ENCODE data around the gene PPM1M. TPM values are rescaled to one million over a fixed set of nuclear protein-coding genes. Genes with fewer than 3 reads are reported as not detected.

Gene PPM1M
- total RNA-seq, 1 experiment from 2014 or later = 4.6 TPM

- DNase-seq (ENCODE audit: low read depth) = no peak
Observed at GRCh38 chr3:52230889-52231499, 14.6 kb upstream of the PPM1M start.

DNA sequence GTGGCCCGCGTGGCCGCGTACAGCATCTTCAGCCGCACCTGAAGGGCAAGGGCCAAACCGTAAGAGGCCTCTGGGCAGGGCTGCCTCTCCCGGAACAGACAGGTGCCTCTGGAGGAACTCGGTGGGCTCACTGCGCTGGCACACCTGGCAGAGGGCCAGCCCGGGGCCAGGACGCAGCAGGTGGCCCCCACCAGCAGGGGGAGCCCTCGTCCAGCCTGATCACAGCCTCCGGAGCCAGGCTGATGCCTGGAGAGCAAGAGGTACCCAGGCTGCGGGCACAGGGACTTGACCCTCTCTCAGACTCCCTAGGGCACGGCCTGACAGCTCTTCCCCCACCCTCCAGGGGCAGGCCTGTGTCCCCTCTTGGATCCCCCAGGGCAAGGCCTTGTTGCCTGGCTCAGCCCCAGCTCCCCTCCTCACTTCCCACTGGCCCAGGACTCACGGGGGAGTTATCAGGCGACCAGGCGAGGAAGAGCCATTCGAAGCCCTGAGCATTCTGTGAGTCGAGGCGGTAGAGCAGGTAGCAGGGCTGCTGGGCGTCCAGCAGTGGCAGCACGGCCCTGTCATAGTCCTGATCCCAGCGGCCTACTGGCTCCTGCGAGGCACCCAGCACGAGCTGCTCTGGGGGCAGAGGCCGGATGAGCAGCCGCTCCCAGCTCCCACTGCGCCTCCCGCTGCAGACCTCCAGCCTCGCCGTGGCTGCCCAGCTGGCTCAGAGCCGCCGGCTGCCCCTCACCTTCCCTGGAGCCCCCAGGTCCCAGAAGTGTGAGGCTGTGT lies 13.9 kb upstream of the PPM1M start:
- DNase-seq (ENCODE audit: low read depth) = peak; percentile 34

- DNase-seq (ENCODE audit: low read depth) = no peak
Observed at GRCh38 chr3:52232279-52233107, 13.1 kb upstream of the PPM1M start.

DNA sequence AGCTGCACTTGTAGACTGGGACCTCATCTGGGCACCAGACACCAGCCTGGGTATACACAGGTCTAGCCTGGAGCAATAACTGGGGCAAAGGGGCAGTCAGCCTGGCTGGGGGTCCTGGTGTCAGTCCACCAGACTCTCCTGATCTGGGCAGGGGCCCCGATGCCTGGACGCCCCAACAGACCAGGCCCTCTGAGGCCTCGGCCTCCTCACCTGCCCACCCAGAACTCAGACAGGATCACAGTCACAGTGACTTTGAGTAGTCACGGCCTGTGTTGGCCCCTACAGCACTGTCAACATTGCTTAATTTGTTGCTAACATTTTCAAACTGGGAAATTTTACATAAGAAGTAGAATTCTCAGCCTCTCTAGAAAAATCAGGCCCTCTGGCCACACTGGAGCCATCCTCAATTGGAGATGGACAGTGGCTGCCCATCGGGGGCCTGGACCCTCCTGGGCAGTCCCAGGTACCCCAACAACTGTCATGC lies 12.4 kb upstream of the PPM1M start:
- no peak for DNase-seq (ENCODE audit: low read depth)

GRCh38 chr3:52233968-52234367 lies 11.6 kb upstream of the PPM1M start:
- DNase-seq (ENCODE audit: low read depth) = no peak

- DNase-seq (ENCODE audit: low read depth) = no peak
Observed at GRCh38 chr3:52234516-52235447, 10.8 kb upstream of the PPM1M start.

DNA sequence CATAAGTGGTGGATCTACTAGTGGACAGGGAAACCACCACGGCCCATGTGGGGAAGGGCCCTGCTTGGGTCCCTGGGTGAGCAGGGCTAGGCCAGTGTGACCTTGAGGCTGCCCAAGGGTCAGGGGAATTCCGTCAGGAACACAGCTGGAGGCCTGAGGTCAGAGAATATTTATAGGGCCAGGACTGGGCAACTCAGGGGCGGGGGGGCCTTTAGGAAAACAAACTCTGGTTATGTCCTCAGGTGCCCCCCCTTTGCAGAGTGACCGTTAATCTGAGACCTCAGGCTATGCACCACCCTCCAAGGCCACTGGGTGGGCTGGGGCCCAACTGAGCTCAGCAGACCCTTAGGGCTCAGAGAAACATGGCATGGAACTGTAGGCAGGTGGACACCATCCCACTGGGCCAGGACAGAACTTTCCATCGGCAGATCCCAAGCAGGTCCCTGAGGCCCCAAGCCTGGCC lies 9.1 kb upstream of the PPM1M start:
- DNase-seq (ENCODE audit: low read depth) = no peak

GRCh38 chr3:52237006-52237656 lies 8.4 kb upstream of the PPM1M start:
- DNase-seq (ENCODE audit: low read depth) = peak; percentile 50

DNA sequence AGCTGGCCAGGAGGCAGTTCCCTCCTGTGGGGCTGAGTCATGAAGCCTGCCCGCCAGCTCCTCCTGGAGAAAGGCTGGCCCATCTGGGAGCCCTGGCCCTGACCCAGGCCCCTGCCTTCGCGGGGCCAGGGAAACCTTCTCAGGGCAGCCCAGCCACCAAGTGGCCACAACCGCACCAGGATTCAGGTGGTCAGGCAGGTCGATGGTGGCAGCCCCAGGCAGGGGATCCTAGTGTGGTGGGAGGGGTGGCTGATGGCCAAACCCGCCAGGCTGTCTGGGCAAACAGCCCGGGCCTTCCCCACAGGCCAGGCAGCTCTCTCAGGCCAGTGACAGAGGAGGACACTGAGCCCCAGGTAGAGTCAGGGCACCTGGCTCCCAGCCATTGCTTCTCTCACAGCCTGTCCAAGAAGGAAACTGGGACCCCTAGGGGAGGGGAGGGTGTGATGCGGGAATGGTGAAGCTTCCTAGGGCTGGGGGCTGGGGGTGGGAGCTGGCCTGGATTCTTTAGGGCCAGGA lies 7.8 kb upstream of the PPM1M start:
- DNase-seq (ENCODE audit: low read depth) = peak; percentile 96

DNA sequence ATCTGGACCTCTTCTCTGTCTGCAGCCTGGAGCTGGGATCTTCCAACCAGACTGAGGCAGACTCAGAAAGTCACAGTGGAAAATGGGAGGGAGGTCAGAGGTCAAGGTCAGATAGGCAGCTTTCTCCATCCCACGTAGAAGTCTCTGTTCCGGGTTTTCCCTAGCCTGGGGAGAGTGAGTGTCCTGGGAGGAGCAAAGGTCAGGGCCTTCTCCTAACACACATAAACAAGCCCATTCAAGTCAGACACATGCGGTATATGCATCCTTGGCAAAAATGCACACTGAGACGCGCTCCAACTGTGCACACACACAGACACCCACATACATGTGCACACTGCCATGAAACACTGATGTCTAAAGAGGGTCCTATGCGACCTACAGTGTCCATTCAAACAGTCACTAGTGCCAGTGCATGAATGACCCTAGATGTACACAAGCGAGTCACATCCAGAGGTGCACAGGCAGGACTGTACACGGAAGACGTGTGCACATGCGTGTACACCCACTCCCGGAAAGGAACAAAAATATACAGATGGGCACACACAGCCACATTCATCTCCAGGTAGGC lies 7.3 kb upstream of the PPM1M start:
- peak; percentile 30 for DNase-seq (ENCODE audit: low read depth)

DNA sequence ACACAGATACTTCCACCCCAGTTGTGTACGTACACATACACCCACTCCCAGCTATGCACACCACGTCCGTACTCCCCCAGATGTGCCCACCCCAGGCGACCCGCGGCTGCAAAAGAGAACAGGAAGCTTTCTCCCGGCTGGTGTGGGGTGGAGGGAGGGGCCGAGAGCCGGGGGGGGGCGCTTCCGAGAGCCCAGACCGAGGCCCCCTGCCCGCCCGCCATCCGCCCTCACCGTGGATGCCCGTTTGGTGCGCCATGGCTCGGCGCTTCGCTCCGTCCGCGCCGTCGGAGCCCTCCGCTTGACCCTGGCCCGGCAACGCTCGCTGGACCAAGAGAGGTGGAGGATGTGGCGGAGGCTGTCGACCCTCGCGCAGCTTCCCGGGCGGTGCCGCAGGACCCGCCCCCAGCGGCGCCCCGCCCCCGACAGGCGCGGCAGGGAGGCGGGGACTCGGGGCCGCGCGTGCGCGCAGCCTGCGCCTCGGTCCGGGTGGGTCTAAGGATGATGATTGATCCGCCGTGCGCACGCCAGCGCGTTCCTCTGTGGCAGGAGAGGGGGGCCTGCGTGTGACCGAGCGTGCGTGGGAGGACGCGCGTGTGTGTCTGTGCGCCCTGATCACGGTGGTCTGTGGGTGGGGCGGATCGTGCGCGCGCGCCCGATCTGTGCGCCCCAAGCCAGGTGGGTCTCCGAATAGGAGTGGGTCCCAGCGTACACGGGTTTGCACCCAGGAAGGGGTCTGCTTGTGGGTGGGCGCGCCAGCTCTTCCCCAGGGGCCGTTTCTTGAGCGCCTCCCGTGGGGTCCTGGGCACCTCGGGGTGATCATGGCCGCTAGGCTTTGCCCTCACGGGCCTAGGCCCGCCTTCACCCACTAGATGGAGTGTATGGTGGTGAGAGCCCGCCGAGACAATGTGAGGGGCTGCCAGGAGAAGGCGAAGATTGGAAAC lies 6.5 kb upstream of the PPM1M start, which contains the start of gene TWF2:
Gene TWF2, minus strand, starts transcription at position 398 of the 941 bp plus-strand sequence. Its CDS starts 142 bp downstream, at position 256.
- peak; percentile 57 for DNase-seq (ENCODE audit: low read depth)

- DNase-seq (ENCODE audit: low read depth) = peak; percentile 81
Observed at GRCh38 chr3:52240059-52240885, 5.3 kb upstream of the PPM1M start.

DNA sequence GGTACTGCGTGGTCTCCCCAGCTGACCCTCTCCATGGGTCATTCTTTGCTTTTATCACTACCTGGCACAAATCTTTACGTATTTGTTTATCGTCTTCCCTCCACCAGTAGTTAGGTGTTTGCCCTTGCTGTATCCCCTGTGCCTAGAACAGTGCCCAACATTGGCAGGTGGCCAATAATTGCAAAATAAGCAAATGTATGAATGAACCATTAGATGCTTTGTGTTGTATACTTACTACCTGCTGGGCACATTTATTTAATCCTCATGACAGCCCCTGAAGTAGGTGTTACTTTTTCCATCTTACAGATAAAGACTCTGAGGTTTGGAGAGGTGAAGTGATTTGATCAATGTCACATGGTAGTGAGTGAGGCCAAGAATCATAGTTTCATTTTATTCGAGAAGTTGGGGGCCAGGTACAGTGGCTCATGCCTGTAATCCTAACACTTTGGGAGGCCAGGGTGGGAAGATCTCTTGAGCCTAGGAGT lies 4.6 kb upstream of the PPM1M start:
- DNase-seq (ENCODE audit: low read depth) = no peak

GRCh38 chr3:52242039-52242438 lies 3.5 kb upstream of the PPM1M start:
- DNase-seq (ENCODE audit: low read depth) = no peak

GRCh38 chr3:52243791-52244628 lies 1.5 kb upstream of the PPM1M start:
- peak; percentile 85 for DNase-seq (ENCODE audit: low read depth)

GRCh38 chr3:52246264-52246620 lies 683 bp downstream of the PPM1M start:
- DNase-seq (ENCODE audit: low read depth) = no peak
